ENCODE results near the gene ELOVL5.

DNA sequence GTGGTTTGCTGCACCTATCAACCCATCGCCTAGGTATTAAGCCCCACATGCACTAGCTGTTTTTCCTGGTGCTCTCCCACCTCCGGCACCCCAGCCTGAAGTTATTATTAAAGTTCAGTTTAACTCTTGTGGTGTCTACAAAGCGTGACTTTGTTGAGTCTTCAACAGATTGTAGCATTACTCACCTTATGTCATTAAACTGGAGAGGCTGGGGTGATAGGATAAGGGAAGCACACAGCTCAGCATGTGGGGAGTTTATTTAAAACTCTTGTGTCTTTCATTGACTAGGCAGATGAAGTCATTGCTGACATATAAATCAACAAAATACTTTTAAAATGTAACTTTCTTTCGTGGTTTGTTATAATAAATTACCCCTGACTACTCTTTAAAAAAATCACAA is 115.4 kb downstream of the ELOVL5 start:
- TF ChIP-seq, protein P1, sequence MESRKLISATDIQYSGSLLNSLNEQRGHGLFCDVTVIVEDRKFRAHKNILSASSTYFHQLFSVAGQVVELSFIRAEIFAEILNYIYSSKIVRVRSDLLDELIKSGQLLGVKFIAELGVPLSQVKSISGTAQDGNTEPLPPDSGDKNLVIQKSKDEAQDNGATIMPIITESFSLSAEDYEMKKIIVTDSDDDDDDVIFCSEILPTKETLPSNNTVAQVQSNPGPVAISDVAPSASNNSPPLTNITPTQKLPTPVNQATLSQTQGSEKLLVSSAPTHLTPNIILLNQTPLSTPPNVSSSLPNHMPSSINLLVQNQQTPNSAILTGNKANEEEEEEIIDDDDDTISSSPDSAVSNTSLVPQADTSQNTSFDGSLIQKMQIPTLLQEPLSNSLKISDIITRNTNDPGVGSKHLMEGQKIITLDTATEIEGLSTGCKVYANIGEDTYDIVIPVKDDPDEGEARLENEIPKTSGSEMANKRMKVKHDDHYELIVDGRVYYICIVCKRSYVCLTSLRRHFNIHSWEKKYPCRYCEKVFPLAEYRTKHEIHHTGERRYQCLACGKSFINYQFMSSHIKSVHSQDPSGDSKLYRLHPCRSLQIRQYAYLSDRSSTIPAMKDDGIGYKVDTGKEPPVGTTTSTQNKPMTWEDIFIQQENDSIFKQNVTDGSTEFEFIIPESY (IDR thresholded peaks at IDR 0.05): no peak
- TF ChIP-seq EGR1 (IDR thresholded peaks at IDR 0.05; ENCODE audit: low read depth in 2 of 2) (no peak), YY1 (IDR thresholded peaks at IDR 0.05) (no peak)
- TF ChIP-seq, protein P2, sequence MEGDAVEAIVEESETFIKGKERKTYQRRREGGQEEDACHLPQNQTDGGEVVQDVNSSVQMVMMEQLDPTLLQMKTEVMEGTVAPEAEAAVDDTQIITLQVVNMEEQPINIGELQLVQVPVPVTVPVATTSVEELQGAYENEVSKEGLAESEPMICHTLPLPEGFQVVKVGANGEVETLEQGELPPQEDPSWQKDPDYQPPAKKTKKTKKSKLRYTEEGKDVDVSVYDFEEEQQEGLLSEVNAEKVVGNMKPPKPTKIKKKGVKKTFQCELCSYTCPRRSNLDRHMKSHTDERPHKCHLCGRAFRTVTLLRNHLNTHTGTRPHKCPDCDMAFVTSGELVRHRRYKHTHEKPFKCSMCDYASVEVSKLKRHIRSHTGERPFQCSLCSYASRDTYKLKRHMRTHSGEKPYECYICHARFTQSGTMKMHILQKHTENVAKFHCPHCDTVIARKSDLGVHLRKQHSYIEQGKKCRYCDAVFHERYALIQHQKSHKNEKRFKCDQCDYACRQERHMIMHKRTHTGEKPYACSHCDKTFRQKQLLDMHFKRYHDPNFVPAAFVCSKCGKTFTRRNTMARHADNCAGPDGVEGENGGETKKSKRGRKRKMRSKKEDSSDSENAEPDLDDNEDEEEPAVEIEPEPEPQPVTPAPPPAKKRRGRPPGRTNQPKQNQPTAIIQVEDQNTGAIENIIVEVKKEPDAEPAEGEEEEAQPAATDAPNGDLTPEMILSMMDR (IDR thresholded peaks at IDR 0.05; ENCODE audit: low read depth, low read length, missing input control): no peak
- TF ChIP-seq, protein P3, sequence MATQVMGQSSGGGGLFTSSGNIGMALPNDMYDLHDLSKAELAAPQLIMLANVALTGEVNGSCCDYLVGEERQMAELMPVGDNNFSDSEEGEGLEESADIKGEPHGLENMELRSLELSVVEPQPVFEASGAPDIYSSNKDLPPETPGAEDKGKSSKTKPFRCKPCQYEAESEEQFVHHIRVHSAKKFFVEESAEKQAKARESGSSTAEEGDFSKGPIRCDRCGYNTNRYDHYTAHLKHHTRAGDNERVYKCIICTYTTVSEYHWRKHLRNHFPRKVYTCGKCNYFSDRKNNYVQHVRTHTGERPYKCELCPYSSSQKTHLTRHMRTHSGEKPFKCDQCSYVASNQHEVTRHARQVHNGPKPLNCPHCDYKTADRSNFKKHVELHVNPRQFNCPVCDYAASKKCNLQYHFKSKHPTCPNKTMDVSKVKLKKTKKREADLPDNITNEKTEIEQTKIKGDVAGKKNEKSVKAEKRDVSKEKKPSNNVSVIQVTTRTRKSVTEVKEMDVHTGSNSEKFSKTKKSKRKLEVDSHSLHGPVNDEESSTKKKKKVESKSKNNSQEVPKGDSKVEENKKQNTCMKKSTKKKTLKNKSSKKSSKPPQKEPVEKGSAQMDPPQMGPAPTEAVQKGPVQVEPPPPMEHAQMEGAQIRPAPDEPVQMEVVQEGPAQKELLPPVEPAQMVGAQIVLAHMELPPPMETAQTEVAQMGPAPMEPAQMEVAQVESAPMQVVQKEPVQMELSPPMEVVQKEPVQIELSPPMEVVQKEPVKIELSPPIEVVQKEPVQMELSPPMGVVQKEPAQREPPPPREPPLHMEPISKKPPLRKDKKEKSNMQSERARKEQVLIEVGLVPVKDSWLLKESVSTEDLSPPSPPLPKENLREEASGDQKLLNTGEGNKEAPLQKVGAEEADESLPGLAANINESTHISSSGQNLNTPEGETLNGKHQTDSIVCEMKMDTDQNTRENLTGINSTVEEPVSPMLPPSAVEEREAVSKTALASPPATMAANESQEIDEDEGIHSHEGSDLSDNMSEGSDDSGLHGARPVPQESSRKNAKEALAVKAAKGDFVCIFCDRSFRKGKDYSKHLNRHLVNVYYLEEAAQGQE (IDR thresholded peaks at IDR 0.05): no peak
